PC-3 (cell line): Measurements from ENCODE around the gene MYOZ2. TPM values are rescaled to one million over a fixed set of nuclear protein-coding genes. Genes with fewer than 3 reads are reported as not detected.

ENCODE experiments used
- ATAC-seq: fragments of 200-7000 bp; cut with Tn5 transposase; 2 replicates; pipeline ENCODE4 v1.9.1; 2020; ENCODE audit warnings: mild to moderate bottlenecking, moderate library complexity
- BruUV-seq: library from RNA; stranded (reverse); fragments of 400-500 nt; replicated peaks from 2 replicates; lab custom pipeline; 2021; lab: Mats Ljungman, UMichigan
- CTCF ChIA-PET: fragments of 300-600 bp; sonication (Branson Sonifier 250); formaldehyde crosslinking; loops from one replicate; lab custom pipeline; 2022; ENCODE audit warnings: antibody characterized with exemption; lab: Charles Lee
- POLR2A ChIA-PET: fragments of 300-600 bp; sonication (Branson Sonifier 250); formaldehyde crosslinking; loops from one replicate; lab custom pipeline; 2022; ENCODE audit warnings: antibody characterized with exemption; ENCODE audit not compliant: unreplicated experiment; lab: Charles Lee
- DNase-seq: peaks from one replicate; pipeline ENCODE4 v3.0.0-alpha.2; 2015
- H2AFZ ChIP-seq: fragments of 300-600 bp; sonication (generic); 2 replicates; pipeline ENCODE4 v1.6.0; 2016; ENCODE audit warnings: antibody characterized with exemption, low read length
- H3F3A ChIP-seq: fragments of 300-600 bp; sonication (generic); one replicate; pipeline ENCODE4 v1.6.0; 2017; ENCODE audit warnings: antibody characterized with exemption, low read length, control low read depth, mild to moderate bottlenecking; ENCODE audit not compliant: unreplicated experiment
- H3K27ac ChIP-seq: fragments of 300-600 bp; sonication (generic); 2 replicates; pipeline ENCODE4 v1.5.1; 2016; ENCODE audit warnings: mild to moderate bottlenecking, low read length
- H3K27me3 ChIP-seq: fragments of 300-600 bp; sonication (generic); 2 replicates; pipeline ENCODE4 v1.6.1; 2016; ENCODE audit warnings: low read length, mixed read lengths
- H3K36me3 ChIP-seq: fragments of 300-600 bp; sonication (generic); 2 replicates; pipeline ENCODE4 v1.6.1; 2016; ENCODE audit warnings: low read depth, mixed run types, low read length, mixed read lengths
- H3K4me1 ChIP-seq: fragments of 300-600 bp; sonication (generic); 2 replicates; pipeline ENCODE4 v1.5.1; 2016; ENCODE audit warnings: low read length; ENCODE audit not compliant: insufficient read depth
- H3K4me2 ChIP-seq: fragments of 300-600 bp; sonication (generic); 2 replicates; pipeline ENCODE4 v1.6.0; 2016; ENCODE audit warnings: low read length
- H3K4me3 ChIP-seq: fragments of 300-600 bp; sonication (generic); 2 replicates; pipeline ENCODE4 v1.5.1; 2016; ENCODE audit warnings: mild to moderate bottlenecking, low read length, mixed read lengths
- H3K79me2 ChIP-seq: fragments of 300-600 bp; sonication (generic); 2 replicates; pipeline ENCODE4 v1.6.1; 2017; ENCODE audit warnings: low read length, mixed read lengths
- H3K9ac ChIP-seq: fragments of 300-600 bp; sonication (generic); 2 replicates; pipeline ENCODE4 v1.6.0; 2016; ENCODE audit warnings: mild to moderate bottlenecking, low read length
- H3K9me2 ChIP-seq: fragments of 300-600 bp; sonication (generic); replicated peaks from 2 replicates; pipeline ENCODE4 v1.6.1; 2016; ENCODE audit warnings: mixed run types, low read length, mixed read lengths
- H3K9me3 ChIP-seq: fragments of 300-600 bp; sonication (generic); 2 replicates; pipeline ENCODE4 v1.6.1; 2016; ENCODE audit warnings: low read length, mixed read lengths
- H4K20me1 ChIP-seq: fragments of 300-600 bp; sonication (generic); 2 replicates; pipeline ENCODE4 v1.6.1; 2016; ENCODE audit warnings: low read length, mixed read lengths
- CTCF ChIP-seq: fragments of 300-600 bp; sonication (generic); conservative IDR thresholded peaks from 2 replicates; pipeline ENCODE4 v1.5.1; 2017; ENCODE audit warnings: antibody characterized with exemption, low read depth, mild to moderate bottlenecking, low read length
- EZH2 ChIP-seq: fragments of 300-600 bp; sonication (generic); IDR thresholded peaks from one replicate; pipeline ENCODE4 v1.6.1; 2017; ENCODE audit warnings: antibody characterized with exemption, mild to moderate bottlenecking, low read length; ENCODE audit not compliant: unreplicated experiment
- EZH2phosphoT487 ChIP-seq: fragments of 300-600 bp; sonication (generic); IDR thresholded peaks from 2 replicates; pipeline ENCODE4 v1.6.1; 2018; ENCODE audit warnings: mild to moderate bottlenecking, antibody characterized with exemption, low read length, borderline replicate concordance
- intact Hi-C: fragments of 100-400 bp; cut with micrococcal nuclease; formaldehyde crosslinking; loops from 2 replicates; pipeline ENCODE4 v1.9.0; 2023
- total RNA-seq: library from RNA; depleted of rRNA; stranded (reverse); fragments of >200 nt; gene quantifications from 2 replicates; pipeline ENCODE4 v1.2.3, GENCODE V29; 2014

The MYOZ2 gene
- total RNA-seq, 1 experiment from 2014 or later: not detected

GRCh38 chr4:119190354-119190753, 54.7 kb downstream of the MYOZ2 start:
- H3F3A ChIP-seq: no peaks in the 10 kb centered on the region
- POLR2A ChIA-PET: no interaction called here
- no peaks in the 10 kb centered on the region for H3K36me3 ChIP-seq
- no peaks in the 10 kb centered on the region for H3K9me3 ChIP-seq
- H3K4me1 ChIP-seq: no peaks in the 10 kb centered on the region
- no peak overlapping the region for H3K4me2 ChIP-seq
- H3K4me3 ChIP-seq: no peak overlapping the region
- intact Hi-C loops: no loop called here
- no peak overlapping the region for H3K9ac ChIP-seq
- no peaks in the 10 kb centered on the region for H3K27me3 ChIP-seq
- no peak overlapping the region for H2AFZ ChIP-seq
- no peaks in the 10 kb centered on the region for H4K20me1 ChIP-seq
- no peak for DNase-seq
- no peak overlapping the region for H3K27ac ChIP-seq
- H3K9me2 ChIP-seq: no peaks in the 10 kb centered on the region
- no TSS peak for BruUV-seq
- no peak for ATAC-seq
- CTCF ChIA-PET: no interaction called here
- no peak for TF ChIP-seq EZH2phosphoT487
- no peak for TF ChIP-seq EZH2
- TF ChIP-seq CTCF: no peak
- no peaks in the 10 kb centered on the region for H3K79me2 ChIP-seq

- POLR2A ChIA-PET: no interaction called here
- no peak overlapping the region for H3K9ac ChIP-seq
- DNase-seq: no peak
- TF ChIP-seq EZH2phosphoT487 (no peak), EZH2 (no peak), CTCF (no peak)
- H3K27me3 ChIP-seq: no peaks in the 10 kb centered on the region
- BruUV-seq: no TSS peak
- ATAC-seq: no peak
- CTCF ChIA-PET: no interaction called here
- H3K9me3 ChIP-seq: no peaks in the 10 kb centered on the region
- H3K4me2 ChIP-seq: no peak overlapping the region
- H3K4me3 ChIP-seq: no peak overlapping the region
- H3K79me2 ChIP-seq: no peaks in the 10 kb centered on the region
- H3K9me2 ChIP-seq: no peaks in the 10 kb centered on the region
- H3F3A ChIP-seq: no peaks in the 10 kb centered on the region
- no peaks in the 10 kb centered on the region for H3K36me3 ChIP-seq
- no peak overlapping the region for H2AFZ ChIP-seq
- H3K4me1 ChIP-seq: no peaks in the 10 kb centered on the region
- H3K27ac ChIP-seq: no peak overlapping the region
- intact Hi-C loops: no loop called here
- H4K20me1 ChIP-seq: no peaks in the 10 kb centered on the region
These were observed 55.9 kb downstream of the MYOZ2 start for GRCh38 chr4:119191505-119191904.

- BruUV-seq: no TSS peak
- Histone ChIP-seq H3K79me2 (no peaks in the 10 kb centered on the region), H3K36me3 (no peaks in the 10 kb centered on the region), H3F3A (no peaks in the 10 kb centered on the region), H3K9ac (no peak overlapping the region), H3K4me1 (no peaks in the 10 kb centered on the region), H2AFZ (no peak overlapping the region), H3K27ac (no peak overlapping the region), H3K9me2 (no peaks in the 10 kb centered on the region), H3K9me3 (no peaks in the 10 kb centered on the region), H4K20me1 (no peaks in the 10 kb centered on the region), H3K4me3 (no peak overlapping the region), H3K27me3 (no peaks in the 10 kb centered on the region), H3K4me2 (no peak overlapping the region)
- CTCF ChIA-PET: no interaction called here
- intact Hi-C loops: no loop called here
- ATAC-seq: no peak
- DNase-seq: no peak
- POLR2A ChIA-PET: no interaction called here
- TF ChIP-seq CTCF: no peak
- no peak for TF ChIP-seq EZH2
- TF ChIP-seq EZH2phosphoT487: no peak
These were observed 62.2 kb downstream of the MYOZ2 start for GRCh38 chr4:119197772-119198212.
